Measurements from ENCODE around the gene NLRP1.

The NLRP1 gene

GRCh38 chr17:5608399-5609112, 24.2 kb upstream of the NLRP1 start:
- no peak overlapping the region for H2AFZ ChIP-seq (ENCODE audit: low read depth, low read length)
- no peaks in the 10 kb centered on the region for H3K4me1 ChIP-seq (ENCODE audit: low read length)
- H3K27ac ChIP-seq (ENCODE audit: low read length) = no peak overlapping the region
- H3K79me2 ChIP-seq (ENCODE audit: low read length) = no peaks in the 10 kb centered on the region
- H3K9me3 ChIP-seq (ENCODE audit: insufficient read depth, low read length) = no peaks in the 10 kb centered on the region
- no peaks in the 10 kb centered on the region for H4K20me1 ChIP-seq (ENCODE audit: insufficient read depth, low read length)
- no peak overlapping the region for H3K9ac ChIP-seq (ENCODE audit: low read length)
- H3K27me3 ChIP-seq (ENCODE audit: low read depth, low read length) = 0 out of 2 replicates have a peak, but pooled peaks cover 5% of the 10 kb centered on the region
- TF ChIP-seq EZH2phosphoT487 (IDR thresholded peaks at IDR 0.05; ENCODE audit: low read depth) (no peak), CTCF (IDR thresholded peaks at IDR 0.05; ENCODE audit: low read depth, low read length) (no peak)
- no peak overlapping the region for H3K4me3 ChIP-seq (ENCODE audit: low read length)
- no peaks in the 10 kb centered on the region for H3K36me3 ChIP-seq (replicated peaks; ENCODE audit: low read depth, low read length)
- H3K4me2 ChIP-seq (ENCODE audit: low read length) = no peak overlapping the region

- TF ChIP-seq CTCF (IDR thresholded peaks at IDR 0.05; ENCODE audit: low read depth, low read length) = no peak
- no peak overlapping the region for H2AFZ ChIP-seq (ENCODE audit: low read depth, low read length)
- H3K27me3 ChIP-seq (ENCODE audit: low read depth, low read length) = 0 out of 2 replicates have a peak, but pooled peaks cover 5% of the 10 kb centered on the region
- H3K27ac ChIP-seq (ENCODE audit: low read length) = no peak overlapping the region
- H3K9ac ChIP-seq (ENCODE audit: low read length) = no peak overlapping the region
- no peaks in the 10 kb centered on the region for H3K36me3 ChIP-seq (replicated peaks; ENCODE audit: low read depth, low read length)
- no peaks in the 10 kb centered on the region for H3K9me3 ChIP-seq (ENCODE audit: insufficient read depth, low read length)
- H3K4me1 ChIP-seq (ENCODE audit: low read length) = no peaks in the 10 kb centered on the region
- H3K4me2 ChIP-seq (ENCODE audit: low read length) = no peak overlapping the region
- no peaks in the 10 kb centered on the region for H3K79me2 ChIP-seq (ENCODE audit: low read length)
- no peaks in the 10 kb centered on the region for H4K20me1 ChIP-seq (ENCODE audit: insufficient read depth, low read length)
- H3K4me3 ChIP-seq (ENCODE audit: low read length) = no peak overlapping the region
Observed at GRCh38 chr17:5607946-5608345, 23.6 kb upstream of the NLRP1 start.

- H3K79me2 ChIP-seq (ENCODE audit: low read length) = no peaks in the 10 kb centered on the region
- 0 out of 2 replicates have a peak, but pooled peaks cover 5% of the 10 kb centered on the region for H3K27me3 ChIP-seq (ENCODE audit: low read depth, low read length)
- TF ChIP-seq EZH2phosphoT487 (IDR thresholded peaks at IDR 0.05; ENCODE audit: low read depth) (no peak), CTCF (IDR thresholded peaks at IDR 0.05; ENCODE audit: low read depth, low read length) (no peak)
- no peak overlapping the region for H3K27ac ChIP-seq (ENCODE audit: low read length)
- H3K4me2 ChIP-seq (ENCODE audit: low read length) = no peak overlapping the region
- no peak overlapping the region for H3K4me3 ChIP-seq (ENCODE audit: low read length)
- H3K9me3 ChIP-seq (ENCODE audit: insufficient read depth, low read length) = no peaks in the 10 kb centered on the region
- H3K36me3 ChIP-seq (replicated peaks; ENCODE audit: low read depth, low read length) = no peaks in the 10 kb centered on the region
- H3K9ac ChIP-seq (ENCODE audit: low read length) = no peak overlapping the region
- H2AFZ ChIP-seq (ENCODE audit: low read depth, low read length) = no peak overlapping the region
- H4K20me1 ChIP-seq (ENCODE audit: insufficient read depth, low read length) = no peaks in the 10 kb centered on the region
- no peaks in the 10 kb centered on the region for H3K4me1 ChIP-seq (ENCODE audit: low read length)
Observed at GRCh38 chr17:5605452-5605851, 21.1 kb upstream of the NLRP1 start.

- H3K27me3 ChIP-seq (ENCODE audit: low read depth, low read length) = peaks cover 27% of the 10 kb centered on the region; the same call in 1 of the 2 replicates
- no peak overlapping the region for H3K4me2 ChIP-seq (ENCODE audit: low read length)
- H3K4me1 ChIP-seq (ENCODE audit: low read length) = no peaks in the 10 kb centered on the region
- TF ChIP-seq CTCF (IDR thresholded peaks at IDR 0.05; ENCODE audit: low read depth, low read length) = no peak
- TF ChIP-seq EZH2phosphoT487 (IDR thresholded peaks at IDR 0.05; ENCODE audit: low read depth) = no peak
- H2AFZ ChIP-seq (ENCODE audit: low read depth, low read length) = no peak overlapping the region
- H3K9me3 ChIP-seq (ENCODE audit: insufficient read depth, low read length) = no peaks in the 10 kb centered on the region
- H3K36me3 ChIP-seq (replicated peaks; ENCODE audit: low read depth, low read length) = no peaks in the 10 kb centered on the region
- no peak overlapping the region for H3K4me3 ChIP-seq (ENCODE audit: low read length)
- H4K20me1 ChIP-seq (ENCODE audit: insufficient read depth, low read length) = no peaks in the 10 kb centered on the region
- H3K79me2 ChIP-seq (ENCODE audit: low read length) = no peaks in the 10 kb centered on the region
- no peak overlapping the region for H3K9ac ChIP-seq (ENCODE audit: low read length)
- H3K27ac ChIP-seq (ENCODE audit: low read length) = no peak overlapping the region
Observed at GRCh38 chr17:5600041-5600440, 15.7 kb upstream of the NLRP1 start.

Data from OCI-LY3 (cell line).